GM18951 (cell line): ENCODE data around the gene PRAC1.

Experiments
- POLR2A ChIP-seq: IDR thresholded peaks from 4 replicates; pipeline ENCODE4 v1.6.1; 2011; ENCODE audit warnings: mild to moderate bottlenecking; ENCODE audit not compliant: insufficient read length, insufficient read depth; ENCODE audit errors: extremely low read depth
- in situ Hi-C: fragments of 300-500 bp; cut with MboI; formaldehyde crosslinking; loops from one replicate; pipeline ENCODE4 v1.12.0; 2022; ENCODE audit warnings: low sequenced_read_pairs, mixed read lengths, inconsistent platforms; ENCODE audit not compliant: unreplicated experiment

Gene PRAC1

DNA sequence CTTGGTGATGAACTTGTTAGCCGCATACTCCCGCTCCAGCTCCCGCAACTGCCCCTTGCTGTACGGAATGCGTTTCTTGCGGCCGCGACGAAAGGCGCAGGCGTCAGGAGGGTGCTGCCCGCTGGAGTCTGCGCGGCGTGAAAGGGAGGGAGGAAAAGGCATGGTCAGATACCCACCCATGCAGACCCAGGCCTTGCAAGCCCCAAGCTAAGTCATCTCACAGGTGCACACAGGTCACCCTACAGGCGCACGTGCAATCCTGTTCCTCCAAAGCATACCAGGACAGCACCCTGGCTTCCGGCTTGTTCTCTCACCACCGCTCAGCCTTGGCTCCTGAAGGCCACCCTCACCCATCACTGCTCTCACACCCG, 4.6 kb upstream of the PRAC1 start:
- in situ Hi-C loops, result loop anchor here (10.0 kb wide), 1 partner anchor 158 kb away; no protein-coding TSS in a partner anchor
- no peak for TF ChIP-seq POLR2A

DNA sequence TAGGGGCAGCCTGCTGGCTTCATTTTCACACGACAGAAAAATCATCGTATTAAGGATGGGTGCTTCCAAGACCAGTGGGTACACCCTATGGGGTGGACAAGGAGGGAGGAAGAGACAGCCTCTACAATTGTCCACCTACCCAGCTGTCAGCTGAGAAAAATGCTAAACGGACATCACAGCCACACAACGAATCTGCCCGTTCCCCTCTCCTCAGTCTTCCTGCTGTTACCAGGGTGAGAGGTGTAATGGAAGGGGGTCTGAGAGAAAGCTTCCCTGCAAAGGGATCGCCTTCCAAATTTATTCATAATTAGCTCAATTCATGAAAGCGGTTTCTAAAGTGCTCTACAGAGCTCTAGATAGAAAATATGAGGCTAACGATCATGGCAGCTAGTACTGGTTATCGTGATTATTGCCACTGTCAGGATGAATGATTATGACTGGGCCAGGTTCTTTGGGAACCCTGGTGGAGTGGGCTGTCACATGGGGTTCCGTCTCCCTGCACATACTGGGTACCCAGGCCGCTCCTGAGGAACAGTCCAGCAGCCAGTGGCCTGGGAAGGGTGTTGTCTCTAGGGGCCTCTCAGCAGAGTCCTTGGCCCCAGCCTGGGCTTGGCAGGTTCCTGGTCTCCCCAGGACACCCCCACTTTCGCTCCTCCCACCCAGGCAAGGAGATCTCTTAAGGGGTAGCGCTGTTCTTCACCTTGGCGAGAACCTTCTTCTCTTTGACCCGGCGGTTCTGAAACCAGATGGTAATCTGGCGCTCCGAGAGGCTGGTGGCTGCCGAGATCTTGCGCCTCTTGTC, 4.0 kb upstream of the PRAC1 start:
- in situ Hi-C loops, result loop anchor here (10.0 kb wide), 1 partner anchor 158 kb away; no protein-coding TSS in a partner anchor
- TF ChIP-seq POLR2A, result no peak

DNA sequence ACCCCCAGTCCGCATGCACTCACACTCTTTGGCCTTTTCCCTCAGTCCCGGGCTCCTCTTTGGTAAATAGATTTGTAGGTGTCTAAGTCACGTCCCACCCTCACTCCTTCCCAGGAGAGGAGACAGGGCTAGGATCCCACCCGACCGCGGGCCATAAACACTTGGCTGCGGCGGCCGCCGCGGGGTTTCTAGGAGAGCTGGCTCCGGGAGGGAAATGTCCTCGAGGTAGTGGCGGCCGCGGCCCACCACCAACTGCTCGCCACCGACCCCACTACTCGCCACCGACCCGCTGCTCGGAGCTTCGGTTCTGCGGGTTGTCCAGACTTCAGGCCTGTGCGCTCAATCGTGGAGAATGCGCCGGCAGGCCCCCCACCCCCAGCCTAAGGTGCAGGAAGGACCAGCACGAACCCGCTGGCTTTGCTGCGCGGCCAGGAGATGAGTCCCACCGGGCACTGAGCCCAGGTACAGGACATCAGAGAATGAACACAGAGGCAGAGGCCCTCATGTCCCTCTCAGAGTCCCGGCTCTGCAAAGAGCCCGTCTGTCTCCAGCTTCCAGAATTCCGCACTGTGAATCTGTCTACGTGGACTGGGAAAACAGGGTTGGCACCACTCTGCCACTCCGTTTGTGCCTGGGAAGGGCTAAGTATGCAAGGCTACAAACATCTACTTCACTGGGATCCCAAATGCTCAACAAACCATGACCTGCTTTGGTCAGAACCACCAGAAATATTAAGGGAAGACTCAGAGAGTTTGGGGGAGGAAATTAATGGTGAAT, 3.2 kb upstream of the PRAC1 start:
- in situ Hi-C loops, result loop anchor here (10.0 kb wide), 1 partner anchor 159 kb away; no protein-coding TSS in a partner anchor
- no peak for TF ChIP-seq POLR2A

DNA sequence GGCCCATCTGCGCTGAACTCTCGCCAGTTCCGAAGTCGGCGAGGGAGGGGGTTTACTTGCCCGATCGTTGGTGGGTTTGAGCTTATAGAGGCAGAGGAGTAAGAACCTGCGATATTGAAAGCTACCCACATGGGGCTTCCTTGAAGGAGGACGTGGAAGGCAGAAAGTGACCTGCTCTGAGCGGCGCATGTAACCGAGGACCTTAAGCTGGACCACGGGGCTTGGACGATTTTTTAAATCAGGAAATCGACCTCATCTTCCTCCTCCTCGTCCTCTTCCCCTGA, 2.6 kb upstream of the PRAC1 start:
- in situ Hi-C loops, result loop anchor here (10.0 kb wide), 1 partner anchor 160 kb away; no protein-coding TSS in a partner anchor
- TF ChIP-seq POLR2A, result no peak

DNA sequence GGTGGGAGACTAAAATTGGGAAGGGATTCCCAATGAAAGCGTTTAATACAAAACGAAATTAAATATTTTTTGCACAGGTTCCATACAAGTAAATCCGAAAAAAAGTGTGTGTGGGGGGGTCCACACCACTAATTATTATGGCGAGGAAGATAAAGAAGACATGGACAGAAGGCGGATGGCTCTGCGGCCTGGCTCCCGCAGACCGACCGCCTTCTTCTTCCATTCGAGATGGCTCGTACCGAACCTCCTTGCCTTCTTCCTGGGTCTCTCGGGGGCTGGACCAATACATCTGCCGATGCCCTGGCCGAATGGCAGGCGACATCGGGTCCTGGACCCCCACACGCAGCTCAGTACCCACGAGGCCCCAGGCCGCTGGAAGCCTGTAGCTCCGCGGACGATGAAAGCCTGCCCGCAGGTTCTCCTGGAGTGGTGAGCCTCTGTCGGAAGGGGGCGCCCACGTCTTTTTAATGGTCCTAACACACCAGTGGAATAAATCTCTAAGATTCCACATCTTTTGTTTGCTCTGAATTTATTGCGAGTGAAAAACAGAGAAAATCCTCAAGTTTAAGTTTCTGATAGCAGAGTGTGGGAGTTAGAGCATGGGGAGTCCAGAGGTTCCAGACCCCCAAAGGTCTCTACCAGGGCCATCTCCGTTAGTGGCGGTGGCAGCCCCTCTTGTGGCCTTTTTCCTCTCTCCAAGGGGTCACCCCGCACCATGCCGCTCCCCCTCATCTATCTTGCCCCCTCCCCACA, 2.1 kb upstream of the PRAC1 start:
- in situ Hi-C loops, result loop anchor here (10.0 kb wide), 1 partner anchor 160 kb away; no protein-coding TSS in a partner anchor
- no peak for TF ChIP-seq POLR2A

DNA sequence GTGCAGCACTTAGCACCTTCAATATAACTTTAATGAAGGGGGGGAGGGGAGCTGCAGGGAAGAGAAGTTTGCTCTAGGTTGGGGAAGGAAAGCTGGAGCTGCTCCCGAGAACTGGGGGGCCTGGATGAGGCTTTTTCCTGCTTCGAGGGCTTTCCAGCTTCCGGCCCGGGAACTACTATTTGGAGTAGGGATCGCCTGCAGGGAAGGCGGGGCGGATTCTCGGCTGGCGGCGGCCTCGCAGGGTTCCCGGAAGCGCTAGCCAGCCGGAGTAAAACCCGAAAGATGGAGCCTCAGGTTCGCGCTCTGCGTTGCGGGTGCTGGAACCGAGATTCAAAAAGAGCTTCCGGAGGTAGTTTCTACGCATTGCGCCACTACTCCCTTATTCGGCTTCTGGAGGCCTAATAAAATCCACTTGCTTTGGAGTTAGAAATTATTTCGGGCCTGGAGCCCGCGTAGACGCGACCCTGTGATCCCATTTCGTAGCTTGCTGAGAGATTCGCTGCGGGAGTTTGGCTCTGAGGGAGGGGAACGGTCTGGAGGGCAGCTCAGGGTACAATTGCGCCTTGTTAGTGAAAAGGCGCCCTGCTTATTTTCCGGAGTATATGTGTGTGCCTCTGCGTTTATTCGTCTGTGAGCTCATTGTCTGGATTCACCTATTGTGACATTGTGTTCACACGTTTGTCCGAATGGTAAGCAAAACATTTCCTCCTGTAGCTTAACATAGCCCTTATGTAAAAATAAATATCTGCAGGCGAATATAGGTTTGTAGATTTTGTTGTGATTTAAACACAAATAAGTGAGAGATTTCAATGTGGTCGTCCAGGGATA, 1.3 kb upstream of the PRAC1 start:
- in situ Hi-C loops, result loop anchor here (10.0 kb wide), 1 partner anchor 161 kb away; no protein-coding TSS in a partner anchor

DNA sequence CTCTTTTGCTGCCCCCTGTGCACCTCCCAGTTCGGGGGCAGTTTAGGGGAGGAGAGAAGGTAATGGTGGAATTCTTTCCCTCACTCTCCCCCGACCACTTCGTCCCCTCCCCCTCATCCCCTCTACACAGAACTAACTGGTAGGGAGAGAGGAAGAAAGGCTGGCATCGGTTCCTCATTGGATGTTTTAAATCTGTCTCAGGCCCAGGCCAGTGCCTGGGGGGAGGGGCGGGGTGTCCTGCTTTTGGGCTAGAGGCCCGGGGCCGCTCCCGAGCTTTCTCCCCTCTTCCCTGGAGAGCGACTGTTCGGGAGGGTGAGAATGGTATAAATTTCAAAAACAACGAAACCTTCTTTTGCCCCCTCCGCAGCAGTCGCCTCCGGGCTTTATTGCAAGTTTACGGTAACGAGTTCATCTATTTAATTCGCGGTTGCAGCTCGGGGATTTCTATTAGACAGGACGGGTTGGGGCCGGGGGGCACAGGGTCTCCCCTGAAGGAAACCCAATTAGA, 651 bp upstream of the PRAC1 start, which contains the start of gene PRAC2:
TSS of gene PRAC2 (plus strand) at position 271 of the 508 bp plus-strand sequence. CDS start 1,226 bp downstream, outside the sequence.
- in situ Hi-C loops, result loop anchor here (10.0 kb wide), 1 partner anchor 162 kb away; no protein-coding TSS in a partner anchor
- no peak for TF ChIP-seq POLR2A

More for the DNA sequence above, 1.3 kb upstream of the PRAC1 start:
- TF ChIP-seq POLR2A, result no peak

DNA sequence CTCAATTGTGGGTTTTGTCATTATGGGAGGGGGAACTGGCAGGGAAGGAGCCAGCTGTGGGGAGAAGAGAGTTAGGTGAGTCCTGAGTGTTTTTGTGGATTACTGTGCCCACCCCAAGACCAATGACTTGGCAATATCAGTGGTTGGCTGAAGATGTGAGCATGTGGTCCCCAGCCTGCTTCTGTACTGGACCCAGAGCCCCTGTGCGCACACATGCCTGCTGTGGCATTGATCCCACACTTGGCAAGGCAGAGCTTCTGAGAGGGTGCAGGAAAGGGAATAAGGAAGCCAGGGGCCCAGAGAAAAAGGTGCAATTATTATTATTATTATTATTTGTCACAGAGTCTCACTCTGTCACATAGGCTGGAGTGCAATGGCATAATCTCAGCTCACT, 1.3 kb downstream of the PRAC1 start:
- no peak for TF ChIP-seq POLR2A
- in situ Hi-C loops, result loop anchor here (10.0 kb wide), 1 partner anchor 164 kb away; no protein-coding TSS in a partner anchor

DNA sequence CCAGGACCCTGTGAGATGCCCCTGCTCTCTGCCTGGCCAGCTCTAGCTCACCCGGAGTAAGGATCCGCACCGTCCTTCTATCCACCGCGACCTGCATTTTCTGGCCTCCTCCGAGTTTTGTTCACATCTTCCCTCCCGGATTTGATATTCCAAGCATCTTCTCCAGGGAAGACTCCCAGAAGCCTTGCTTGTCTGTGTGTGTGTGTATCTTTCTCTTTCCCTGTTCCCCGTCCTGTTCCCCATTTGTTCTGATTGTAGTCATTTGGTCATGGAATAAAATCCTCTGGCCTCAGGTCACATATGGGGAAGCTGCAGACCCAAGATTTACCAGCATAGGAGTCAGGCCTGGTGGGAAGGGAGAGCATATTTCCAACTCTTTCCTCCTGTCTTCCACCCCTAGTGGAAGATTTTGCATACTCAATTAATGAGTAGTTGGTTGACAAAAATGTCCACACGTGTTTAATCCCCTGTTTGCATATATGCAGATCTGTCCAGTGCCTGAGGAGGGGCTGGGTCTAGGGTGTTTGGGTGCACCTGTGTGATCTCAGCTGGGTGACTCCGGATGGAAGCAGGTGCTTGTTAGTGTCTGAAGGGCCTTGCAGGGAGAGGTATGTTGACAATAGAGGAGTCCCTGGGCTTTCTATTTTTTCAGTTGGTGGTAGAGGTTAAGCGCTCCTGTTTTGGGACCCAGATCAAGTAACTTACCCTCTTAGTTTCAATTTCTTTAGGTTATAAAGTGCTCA, 1.9 kb downstream of the PRAC1 start:
- in situ Hi-C loops, result loop anchor here (10.0 kb wide), 1 partner anchor 164 kb away; no protein-coding TSS in a partner anchor
- TF ChIP-seq POLR2A, result no peak

DNA sequence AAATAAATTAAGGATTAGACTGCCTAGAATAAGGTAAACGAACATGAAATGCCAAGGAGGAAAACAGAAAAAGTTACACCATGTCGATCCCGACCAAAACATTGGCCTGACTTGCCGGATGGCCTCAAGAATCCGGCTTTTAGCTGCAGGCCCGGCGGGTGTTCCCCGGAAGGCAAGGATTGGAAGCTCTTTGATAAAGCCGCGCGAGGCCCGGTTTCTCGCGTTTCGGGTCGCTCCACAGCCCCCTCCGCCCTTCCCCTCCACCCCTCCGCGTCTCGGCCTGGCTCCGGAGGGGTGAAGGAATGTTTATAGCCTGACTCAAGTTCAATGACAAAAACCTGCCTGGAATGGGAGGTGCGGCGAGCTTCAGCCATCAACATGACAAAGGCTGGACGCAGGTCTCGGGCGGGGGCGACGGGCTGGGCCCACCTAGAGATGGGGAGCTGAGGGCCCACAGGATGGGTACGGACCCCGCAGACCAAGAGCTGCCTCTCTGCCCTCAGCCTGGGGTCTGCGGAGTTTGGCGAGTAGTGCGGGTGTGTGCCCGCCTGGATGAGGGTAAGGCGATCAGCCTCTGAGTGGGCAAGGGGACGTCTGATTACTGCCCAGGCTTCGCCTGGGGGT, 2.6 kb downstream of the PRAC1 start:
- in situ Hi-C loops, result loop anchor here (10.0 kb wide), 1 partner anchor 165 kb away; no protein-coding TSS in a partner anchor
- TF ChIP-seq POLR2A, result no peak
